ENCODE results near the gene DDX23.
A peak's percentile ranks its signal among the peaks of the same experiment; 100 is the strongest.
"Not testable (repeated sequence)": the region's sequence is repeated elsewhere in the genome, so short reads cannot be mapped to it uniquely, and the experiment has no call there.

The DDX23 gene

DNA sequence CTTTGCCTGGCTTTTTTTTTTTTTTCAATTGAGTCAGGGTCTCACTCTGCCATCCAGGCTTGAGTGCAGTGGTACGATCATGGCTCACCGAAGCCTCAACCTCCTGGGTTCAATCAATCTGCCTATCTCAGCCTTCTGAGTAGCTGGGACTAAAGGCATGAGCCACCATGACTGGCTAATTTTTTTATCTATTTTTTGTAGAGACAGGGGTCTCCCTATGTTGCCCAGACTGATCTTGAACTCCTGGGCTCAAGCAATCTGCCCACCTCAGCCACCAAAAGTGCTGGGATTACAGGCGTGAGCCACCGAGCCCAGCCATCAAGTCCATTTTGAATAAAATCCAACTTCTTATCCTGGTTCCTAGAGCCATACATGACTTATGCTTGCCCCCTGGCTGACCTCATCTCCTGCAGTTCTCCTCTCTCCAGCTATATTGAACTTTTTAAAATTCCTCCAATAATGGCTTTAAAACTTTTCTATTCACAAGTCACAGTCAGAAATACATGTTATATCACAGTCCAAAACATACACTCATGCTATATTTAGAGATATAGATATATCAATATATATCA lies 24.1 kb upstream of the DDX23 start:
- no peak for DNase-seq (ENCODE audit: low read depth)
- TF ChIP-seq, protein P1, sequence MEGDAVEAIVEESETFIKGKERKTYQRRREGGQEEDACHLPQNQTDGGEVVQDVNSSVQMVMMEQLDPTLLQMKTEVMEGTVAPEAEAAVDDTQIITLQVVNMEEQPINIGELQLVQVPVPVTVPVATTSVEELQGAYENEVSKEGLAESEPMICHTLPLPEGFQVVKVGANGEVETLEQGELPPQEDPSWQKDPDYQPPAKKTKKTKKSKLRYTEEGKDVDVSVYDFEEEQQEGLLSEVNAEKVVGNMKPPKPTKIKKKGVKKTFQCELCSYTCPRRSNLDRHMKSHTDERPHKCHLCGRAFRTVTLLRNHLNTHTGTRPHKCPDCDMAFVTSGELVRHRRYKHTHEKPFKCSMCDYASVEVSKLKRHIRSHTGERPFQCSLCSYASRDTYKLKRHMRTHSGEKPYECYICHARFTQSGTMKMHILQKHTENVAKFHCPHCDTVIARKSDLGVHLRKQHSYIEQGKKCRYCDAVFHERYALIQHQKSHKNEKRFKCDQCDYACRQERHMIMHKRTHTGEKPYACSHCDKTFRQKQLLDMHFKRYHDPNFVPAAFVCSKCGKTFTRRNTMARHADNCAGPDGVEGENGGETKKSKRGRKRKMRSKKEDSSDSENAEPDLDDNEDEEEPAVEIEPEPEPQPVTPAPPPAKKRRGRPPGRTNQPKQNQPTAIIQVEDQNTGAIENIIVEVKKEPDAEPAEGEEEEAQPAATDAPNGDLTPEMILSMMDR (IDR thresholded peaks at IDR 0.05; ENCODE audit: control insufficient read depth, extremely low read depth, insufficient read depth) = no peak
- no peak overlapping the region for H3K4me3 ChIP-seq (ENCODE audit: low read depth, low read length)

DNA sequence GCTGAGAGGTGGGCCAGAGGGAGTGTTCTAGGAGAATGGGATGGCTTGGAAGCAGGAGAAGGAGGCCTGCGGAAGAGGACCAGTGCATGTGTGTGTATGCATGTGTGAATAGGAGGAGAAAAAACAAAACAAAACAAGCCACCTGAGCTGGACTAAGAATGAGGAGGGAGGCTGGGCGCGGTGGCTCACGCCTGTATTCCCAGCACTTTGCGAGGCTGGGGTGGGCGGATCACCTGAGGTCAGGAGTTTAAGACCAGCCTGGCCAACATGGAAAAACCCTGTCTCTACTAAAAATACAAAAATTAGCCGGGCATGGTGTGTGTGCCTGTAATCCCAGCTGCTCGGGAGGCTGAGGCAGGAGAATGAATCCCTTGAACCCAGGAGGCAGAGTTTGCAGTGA lies 21.6 kb upstream of the DDX23 start:
- not testable (repeated sequence) for DNase-seq (ENCODE audit: low read depth); H3K4me3 ChIP-seq (ENCODE audit: low read depth, low read length)

DNA sequence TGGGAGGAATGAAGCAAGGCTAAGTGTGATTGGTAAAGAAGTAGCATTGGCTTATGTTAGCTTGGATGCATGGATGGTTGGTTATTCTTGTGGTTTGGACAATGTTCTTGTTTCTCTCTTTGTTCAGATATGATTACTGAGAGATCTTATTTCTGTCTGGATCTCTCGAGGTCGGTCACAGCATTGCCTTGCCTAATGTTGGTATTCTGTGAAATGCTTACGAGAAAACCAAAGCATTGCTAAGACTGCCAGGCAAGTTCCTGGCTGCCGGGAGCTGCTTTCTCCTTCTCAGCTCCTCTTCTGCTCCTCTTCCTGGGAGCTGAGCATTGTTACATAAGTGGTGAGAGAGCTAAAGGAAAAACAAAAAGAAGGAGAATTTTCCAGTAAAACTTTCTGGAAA lies 21.1 kb upstream of the DDX23 start:
- no peak overlapping the region for H3K4me3 ChIP-seq (ENCODE audit: low read depth, low read length)
- TF ChIP-seq, protein P1 (IDR thresholded peaks at IDR 0.05; ENCODE audit: control insufficient read depth, extremely low read depth, insufficient read depth) = no peak
- DNase-seq (ENCODE audit: low read depth) = no peak

DNA sequence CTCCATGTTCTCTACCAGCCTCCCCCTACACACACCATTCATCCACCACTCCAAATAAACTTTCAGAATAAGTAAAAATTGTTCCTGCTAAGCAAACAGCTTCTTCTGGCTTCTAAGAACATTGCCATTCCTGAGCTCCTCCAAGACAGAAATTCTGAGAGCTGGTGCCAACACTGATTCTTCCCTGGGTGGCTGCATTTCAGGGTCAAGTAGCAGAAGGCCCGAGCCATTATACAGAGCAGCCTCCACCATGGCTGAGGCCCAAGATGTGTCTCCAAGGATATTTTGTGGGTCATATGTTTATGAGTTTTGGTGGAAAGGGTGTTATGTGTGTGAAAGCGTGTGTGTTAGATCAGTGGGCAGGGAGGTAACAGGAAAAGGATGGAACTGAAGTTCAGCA lies 17.2 kb upstream of the DDX23 start:
- DNase-seq (ENCODE audit: low read depth) = no peak
- TF ChIP-seq, protein P1 (IDR thresholded peaks at IDR 0.05; ENCODE audit: control insufficient read depth, extremely low read depth, insufficient read depth) = no peak
- no peak overlapping the region for H3K4me3 ChIP-seq (ENCODE audit: low read depth, low read length)

DNA sequence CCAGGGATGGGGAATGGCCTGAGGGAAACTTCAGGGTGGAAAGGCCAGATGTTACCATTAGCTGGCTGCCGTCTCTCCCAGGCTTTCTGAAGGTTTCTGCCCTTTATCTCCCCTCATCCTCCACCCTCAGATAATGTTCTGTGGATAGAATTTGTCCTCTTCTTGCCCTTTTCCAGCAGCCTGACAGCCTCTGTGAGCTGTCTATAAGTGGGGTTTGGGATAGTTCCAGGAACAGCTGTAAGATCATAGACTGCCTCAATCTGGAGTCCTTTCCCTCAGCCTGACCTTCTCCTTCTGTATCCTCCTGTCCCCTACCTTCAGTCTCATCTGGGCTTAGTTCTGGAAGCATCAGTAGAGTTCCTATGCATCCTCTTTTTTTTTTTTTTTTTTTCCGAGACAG lies 16.5 kb upstream of the DDX23 start:
- TF ChIP-seq, protein P1 (IDR thresholded peaks at IDR 0.05; ENCODE audit: control insufficient read depth, extremely low read depth, insufficient read depth) = no peak
- H3K4me3 ChIP-seq (ENCODE audit: low read depth, low read length) = no peak overlapping the region
- no peak for DNase-seq (ENCODE audit: low read depth)

DNA sequence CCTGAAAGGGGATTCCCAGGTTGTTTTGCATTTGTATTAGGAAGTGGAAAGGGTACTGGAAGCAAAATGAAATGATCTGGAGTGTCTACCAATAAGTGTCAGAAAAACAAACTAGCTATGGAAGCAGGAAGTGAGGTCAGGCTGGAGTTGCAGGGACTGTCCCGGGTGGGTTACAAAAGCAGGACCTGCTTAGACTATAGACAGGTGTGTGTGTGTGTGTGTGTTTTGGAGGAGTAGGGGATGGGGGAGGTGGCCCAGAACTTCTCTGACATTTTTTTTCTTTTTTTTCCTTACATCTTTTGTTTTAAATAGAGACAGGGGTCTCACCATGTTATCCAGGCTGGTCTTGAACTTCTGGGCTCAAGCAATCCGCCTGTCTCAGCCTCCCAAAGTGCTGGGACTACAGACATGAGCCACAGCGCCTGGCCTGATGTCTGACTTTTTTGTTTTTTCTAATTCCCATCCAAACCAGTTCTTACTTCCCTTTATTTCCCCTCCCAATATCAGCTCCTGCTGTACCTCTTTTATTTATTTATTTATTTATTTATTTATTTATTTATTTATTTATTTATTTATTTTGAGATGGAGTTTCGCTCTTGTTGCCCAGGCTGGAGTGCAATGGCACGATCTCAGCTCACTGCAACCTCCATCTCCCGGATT lies 14.2 kb upstream of the DDX23 start:
- TF ChIP-seq, protein P1 (IDR thresholded peaks at IDR 0.05; ENCODE audit: control insufficient read depth, extremely low read depth, insufficient read depth) = no peak
- H3K4me3 ChIP-seq (ENCODE audit: low read depth, low read length) = no peak overlapping the region
- no peak for DNase-seq (ENCODE audit: low read depth)

DNA sequence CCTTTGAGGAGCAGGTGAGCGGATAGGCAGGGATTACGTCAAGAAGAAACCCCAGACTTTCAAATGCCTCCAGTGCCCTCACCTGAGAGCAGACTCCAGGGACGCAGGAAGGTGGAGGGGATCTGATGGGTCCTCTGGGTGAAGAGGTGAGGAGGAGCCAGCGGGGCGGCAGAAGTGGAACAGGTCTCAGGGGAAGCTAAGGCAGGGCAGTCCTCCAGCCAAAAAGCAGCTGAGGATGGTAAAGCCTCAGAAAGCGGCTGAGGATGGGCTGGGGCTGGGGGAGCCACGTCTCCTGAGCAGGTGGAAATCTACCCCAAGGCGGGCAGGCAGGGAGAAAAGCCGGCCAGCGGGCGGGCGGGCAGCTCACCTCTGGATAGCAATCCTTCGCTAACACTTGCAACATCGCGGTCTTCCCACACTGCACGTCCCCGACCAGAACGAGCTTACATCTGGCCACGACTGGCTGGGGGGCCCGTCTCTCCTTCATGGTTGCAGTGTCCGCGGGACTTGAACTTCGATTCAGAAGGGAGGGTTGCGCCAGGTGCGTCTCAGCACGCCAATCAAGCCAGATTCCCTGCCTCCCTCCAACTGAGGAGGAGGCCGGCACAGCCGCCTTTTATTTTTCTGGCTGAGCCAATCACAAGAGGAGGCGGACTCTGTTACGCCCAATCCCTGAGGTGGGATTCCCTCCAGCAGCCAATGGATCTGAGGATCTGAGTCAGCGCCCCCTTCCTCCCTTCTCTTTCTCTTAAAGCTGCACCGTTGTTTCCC lies 13.5 kb upstream of the DDX23 start, which contains the start of gene RND1:
Gene RND1, minus strand, starts transcription at position 590 of the 771 bp plus-strand sequence. Its CDS starts 103 bp downstream, at position 487.
- TF ChIP-seq, protein P1 (IDR thresholded peaks at IDR 0.05; ENCODE audit: control insufficient read depth, extremely low read depth, insufficient read depth) = no peak
- peak within 1 kb of the TSS; percentile 21; the same call in 1 of the 2 replicates for H3K4me3 ChIP-seq (ENCODE audit: low read depth, low read length)
- DNase-seq (ENCODE audit: low read depth) = peak; percentile 27

Measured in LNCaP clone FGC (cell line).